Measurements from ENCODE around the gene ABLIM2.
A peak's percentile ranks its signal among the peaks of the same experiment; 100 is the strongest.

Gene ABLIM2

DNA sequence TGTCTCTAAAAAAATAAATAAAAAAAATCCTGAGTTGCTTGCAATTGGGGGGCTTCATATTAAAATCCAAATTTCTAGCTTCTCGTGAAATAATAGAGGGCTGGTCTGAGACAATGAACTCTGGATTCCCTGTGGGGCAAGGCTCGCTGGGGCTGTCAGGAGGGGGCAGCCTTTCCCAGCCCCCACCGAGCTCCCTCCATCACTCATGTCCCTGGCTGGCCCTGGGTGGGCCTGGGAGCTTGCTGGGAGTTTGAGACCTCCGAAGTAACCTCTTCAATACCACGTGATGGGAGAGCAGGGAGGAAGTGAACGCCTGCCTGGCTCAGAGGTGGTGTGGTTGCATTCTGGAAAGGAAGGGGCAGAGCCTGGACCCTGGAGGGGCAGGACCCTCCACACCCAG lies 164.9 kb downstream of the ABLIM2 start:
- no peak for DNase-seq

GRCh38 chr4:7992846-7993245 lies 165.8 kb downstream of the ABLIM2 start:
- no peak for DNase-seq

DNA sequence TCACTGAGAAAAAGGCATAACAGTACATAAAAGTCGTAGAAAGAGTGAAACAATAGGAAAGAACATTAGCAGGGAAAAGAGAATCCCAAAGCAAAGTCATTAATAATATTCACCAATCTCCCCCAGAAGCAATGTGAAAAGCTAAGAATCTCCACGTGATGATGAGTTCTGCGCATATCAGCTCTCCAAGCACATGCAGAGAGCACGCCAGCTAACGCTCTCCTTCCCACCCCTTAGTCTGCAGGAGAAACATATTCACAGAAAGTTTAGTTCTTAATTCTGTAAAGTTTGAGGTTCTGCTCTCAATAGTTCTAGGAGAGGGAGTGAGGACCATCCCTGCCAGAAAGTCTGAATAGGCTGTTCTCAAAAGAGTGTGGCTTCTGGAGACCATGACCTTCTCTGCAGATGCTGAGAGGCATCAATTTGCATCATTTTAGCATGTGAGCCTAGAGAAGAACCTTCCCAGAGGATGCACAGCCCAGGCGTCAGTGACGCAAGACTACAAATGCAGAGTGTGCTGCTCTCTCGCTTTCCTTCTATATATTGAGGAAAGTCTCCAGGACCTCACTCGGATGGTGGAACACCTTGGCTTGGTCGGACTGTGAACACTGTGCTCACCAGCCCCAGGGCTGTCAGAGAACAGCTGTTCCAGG lies 167.7 kb downstream of the ABLIM2 start:
- no peak for DNase-seq

GRCh38 chr4:7989654-7990053 lies 169.0 kb downstream of the ABLIM2 start:
- DNase-seq, result no peak

GRCh38 chr4:7988437-7988836 lies 170.2 kb downstream of the ABLIM2 start:
- no peak for DNase-seq

- peak; percentile 37 for DNase-seq
These were observed 171.2 kb downstream of the ABLIM2 start for GRCh38 chr4:7987148-7987989.

DNA sequence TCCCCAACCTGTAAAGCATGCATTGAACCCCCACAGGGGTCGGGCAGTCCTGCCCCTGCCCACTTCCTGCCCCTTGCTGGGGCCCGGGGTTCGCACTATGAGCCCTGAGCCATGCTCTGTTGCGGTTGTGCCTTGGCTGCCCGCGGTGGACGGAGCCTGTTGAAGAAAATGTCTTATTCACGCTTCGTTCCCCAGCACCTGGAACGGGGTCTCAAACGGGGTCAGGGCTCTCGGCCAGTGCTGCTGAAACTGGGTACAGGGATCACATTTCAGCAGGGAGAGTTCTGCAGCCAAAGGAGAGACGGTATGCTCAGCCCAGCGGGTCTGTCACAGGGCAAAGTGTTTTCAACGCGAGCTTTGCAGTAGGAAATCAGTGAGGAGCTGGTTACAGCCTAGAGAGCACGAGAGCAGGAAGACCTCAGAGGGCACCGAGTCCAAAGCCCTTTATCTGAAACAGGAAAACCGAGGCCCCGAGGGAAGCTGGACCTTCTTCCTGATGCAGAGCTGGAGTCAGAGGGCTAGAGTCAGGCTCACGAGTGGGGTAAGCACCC lies 172.6 kb downstream of the ABLIM2 start:
- no peak for DNase-seq

GRCh38 chr4:7985072-7985471 lies 173.5 kb downstream of the ABLIM2 start:
- no peak for DNase-seq

- no peak for DNase-seq
These were observed 174.2 kb downstream of the ABLIM2 start for GRCh38 chr4:7984286-7984925.

GRCh38 chr4:7983296-7983695 lies 175.3 kb downstream of the ABLIM2 start:
- no peak for DNase-seq

DNA sequence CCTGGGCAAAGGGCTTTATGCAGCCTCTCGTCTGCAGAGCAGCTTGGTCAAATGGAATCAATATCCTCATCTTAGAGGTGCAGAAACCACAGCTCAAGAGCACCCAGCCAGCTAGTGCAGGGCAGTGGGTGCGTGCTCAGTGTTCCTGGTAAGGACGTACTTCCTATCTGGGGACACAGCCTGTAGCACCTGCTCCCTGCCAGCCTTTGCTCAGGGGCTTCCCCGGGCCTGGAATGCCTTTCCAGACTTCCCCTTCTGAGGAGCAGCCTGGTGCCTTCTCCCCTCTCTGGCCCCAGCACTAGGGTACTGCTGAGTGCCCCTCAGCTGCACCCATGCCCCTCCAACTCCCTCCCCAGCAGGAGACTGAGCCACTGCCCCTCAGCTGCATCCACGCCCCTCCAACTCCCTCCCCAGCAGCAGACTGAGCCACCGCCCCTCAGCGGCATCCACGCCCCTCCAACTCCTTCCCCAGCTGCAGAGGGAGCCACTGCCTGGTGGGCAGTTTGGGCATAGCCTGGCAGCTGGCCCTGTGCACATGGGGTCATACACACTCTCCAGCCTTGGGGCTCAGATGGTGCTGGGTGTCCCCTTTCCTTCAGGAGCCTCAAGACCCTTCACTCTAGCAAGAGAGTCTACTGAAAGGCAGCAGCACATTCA lies 176.7 kb downstream of the ABLIM2 start:
- DNase-seq, result no peak

GRCh38 chr4:7980036-7980435 lies 178.6 kb downstream of the ABLIM2 start:
- DNase-seq, result no peak

GRCh38 chr4:7979652-7979968 lies 179.0 kb downstream of the ABLIM2 start:
- DNase-seq, result no peak

GRCh38 chr4:7978907-7979651 lies 179.5 kb downstream of the ABLIM2 start:
- no peak for DNase-seq

- no peak for DNase-seq
These were observed 180.1 kb downstream of the ABLIM2 start for GRCh38 chr4:7978489-7978888.

DNA sequence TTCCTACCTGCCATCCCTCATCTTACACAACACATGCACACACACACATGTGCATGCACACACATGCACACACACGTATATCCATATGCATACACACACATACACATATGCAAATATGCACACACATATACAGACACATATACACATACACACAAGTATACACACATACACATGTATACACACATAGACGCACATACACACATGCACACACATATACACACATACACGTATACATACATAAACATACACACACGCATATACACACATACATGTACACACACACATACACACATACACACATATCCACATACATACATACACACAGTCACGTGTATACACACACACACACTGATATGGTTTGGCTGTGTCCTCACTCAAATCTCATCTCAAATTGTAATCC lies 182.0 kb downstream of the ABLIM2 start:
- no peak for DNase-seq

DNA sequence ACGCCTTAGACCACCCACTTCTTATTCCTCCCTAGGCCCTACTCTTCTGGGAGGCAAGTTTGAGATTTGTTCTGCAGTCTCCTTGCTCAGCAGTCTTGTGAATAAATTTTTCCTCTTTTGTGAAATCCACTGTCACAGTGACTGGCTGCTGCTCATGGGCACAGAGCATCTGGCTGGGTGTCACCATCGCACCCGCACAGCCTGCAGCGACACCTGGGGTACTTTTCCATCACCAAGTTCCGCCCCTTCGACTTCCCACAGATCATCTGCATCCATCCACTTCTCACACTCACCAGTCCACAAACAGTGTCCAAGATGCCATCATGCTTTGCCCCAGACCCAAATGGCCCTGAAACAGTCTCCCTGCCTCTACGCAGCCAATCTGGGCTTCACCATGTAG lies 182.6 kb downstream of the ABLIM2 start:
- no peak for DNase-seq

GRCh38 chr4:7974425-7974824 lies 184.2 kb downstream of the ABLIM2 start:
- DNase-seq, result no peak

- no peak for DNase-seq
These were observed 185.1 kb downstream of the ABLIM2 start for GRCh38 chr4:7973545-7973981.

DNA sequence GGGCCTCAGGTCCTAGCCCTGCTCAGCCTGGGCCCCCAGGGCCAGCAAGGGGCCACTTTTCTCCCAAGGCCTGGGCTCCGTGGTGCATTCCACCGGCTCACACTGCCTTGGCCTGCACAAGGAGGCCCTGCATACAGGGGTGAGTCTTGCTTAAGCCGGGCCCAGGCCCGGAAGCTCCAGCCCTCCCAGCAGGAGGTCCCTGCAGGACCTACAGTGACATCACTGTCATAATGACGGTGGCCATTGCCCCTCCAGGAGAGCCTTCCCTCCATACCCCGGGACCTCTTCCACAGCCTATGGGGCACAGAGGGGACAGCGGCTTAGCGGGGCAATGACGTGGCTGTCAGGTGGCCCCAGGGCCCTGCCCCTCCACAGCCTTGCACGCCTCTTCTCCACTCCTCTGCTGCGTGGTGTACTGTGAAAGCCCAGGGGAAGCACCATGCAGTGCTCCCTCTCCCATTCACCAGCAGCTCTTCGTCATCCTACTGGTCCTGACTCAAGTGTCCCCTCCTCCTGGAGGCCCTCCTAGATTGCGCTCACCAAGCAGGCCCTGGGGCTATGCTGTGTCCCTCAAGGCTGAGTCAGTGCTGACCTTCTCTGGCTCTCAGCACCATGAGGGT lies 186.6 kb downstream of the ABLIM2 start:
- no peak for DNase-seq

- no peak for DNase-seq
These were observed 187.4 kb downstream of the ABLIM2 start for GRCh38 chr4:7971159-7971631.
